Progenitor cell of endocrine pancreas (in vitro differentiated cells): Measurements from ENCODE around the gene DCAF15. TPM values are rescaled to one million over a fixed set of nuclear protein-coding genes. Genes with fewer than 3 reads are reported as not detected.

Experiments
- DNase-seq: peaks from one replicate; pipeline ENCODE4 v3.0.0; 2021; ENCODE audit warnings: low spot score; ENCODE audit not compliant: unreplicated experiment
- H3K27ac Mint-ChIP-seq: 2 replicates; pipeline ENCODE4 v1.8.0; 2021; ENCODE audit warnings: mild to moderate bottlenecking, moderate library complexity, mixed read lengths
- H3K27me3 Mint-ChIP-seq: 2 replicates; pipeline ENCODE4 v1.8.0; 2021; ENCODE audit warnings: mixed read lengths
- H3K36me3 Mint-ChIP-seq: 2 replicates; pipeline ENCODE4 v1.8.0; 2022; ENCODE audit warnings: mixed read lengths; ENCODE audit not compliant: insufficient read depth
- H3K4me1 Mint-ChIP-seq: 2 replicates; pipeline ENCODE4 v1.8.0; 2021; ENCODE audit warnings: low read depth, mixed read lengths
- H3K4me3 Mint-ChIP-seq: 2 replicates; pipeline ENCODE4 v1.8.0; 2021; ENCODE audit warnings: low read depth, mild to moderate bottlenecking, moderate library complexity, mixed read lengths
- H3K9me3 Mint-ChIP-seq: 2 replicates; pipeline ENCODE4 v1.8.0; 2021; ENCODE audit warnings: low read depth, mixed read lengths
- total RNA-seq: library from RNA; stranded (reverse); gene quantifications from 2 replicates; pipeline ENCODE4 v1.2.1, GENCODE V29; 2021
- TF ChIP-seq, protein P1 (sequence below): fragments of 200-600 bp; sonication (generic); IDR thresholded peaks from one replicate; pipeline ENCODE4 v1.5.0; 2021; ENCODE audit warnings: antibody characterized with exemption, mild to moderate bottlenecking; ENCODE audit not compliant: unreplicated experiment

The DCAF15 gene
- total RNA-seq, 1 donor from 2014 or later: 65.5 TPM

DNA sequence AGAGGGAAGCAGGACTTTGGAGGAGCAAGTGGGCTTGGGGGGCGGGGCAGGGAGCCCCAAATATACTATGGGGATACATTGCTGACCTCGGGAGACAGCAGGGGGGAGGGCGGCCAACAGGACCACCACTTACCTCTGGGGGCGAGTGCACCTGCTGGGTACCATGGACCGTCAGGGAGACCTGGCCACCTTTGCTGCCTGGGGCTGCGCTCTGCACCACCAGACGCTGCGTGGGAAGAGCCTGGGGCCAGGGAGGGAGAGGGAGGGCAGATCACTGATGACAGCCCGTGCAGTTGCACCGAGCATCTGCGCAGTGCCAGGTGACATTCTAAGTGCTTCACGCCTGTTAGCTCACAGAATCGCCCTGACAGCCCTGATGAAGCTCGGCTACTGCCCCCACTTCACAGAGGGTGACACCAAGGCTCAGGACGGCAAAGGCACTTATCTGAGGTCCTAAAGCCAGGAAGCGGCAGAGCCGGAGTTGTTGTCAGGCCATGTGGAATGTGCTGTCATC, 29.7 kb downstream of the DCAF15 start:
- no peak overlapping the region for H3K4me3 Mint-ChIP-seq
- no peaks in the 10 kb centered on the region for H3K9me3 Mint-ChIP-seq
- H3K27ac Mint-ChIP-seq: no peak overlapping the region
- DNase-seq: no peak
- TF ChIP-seq, protein P1, sequence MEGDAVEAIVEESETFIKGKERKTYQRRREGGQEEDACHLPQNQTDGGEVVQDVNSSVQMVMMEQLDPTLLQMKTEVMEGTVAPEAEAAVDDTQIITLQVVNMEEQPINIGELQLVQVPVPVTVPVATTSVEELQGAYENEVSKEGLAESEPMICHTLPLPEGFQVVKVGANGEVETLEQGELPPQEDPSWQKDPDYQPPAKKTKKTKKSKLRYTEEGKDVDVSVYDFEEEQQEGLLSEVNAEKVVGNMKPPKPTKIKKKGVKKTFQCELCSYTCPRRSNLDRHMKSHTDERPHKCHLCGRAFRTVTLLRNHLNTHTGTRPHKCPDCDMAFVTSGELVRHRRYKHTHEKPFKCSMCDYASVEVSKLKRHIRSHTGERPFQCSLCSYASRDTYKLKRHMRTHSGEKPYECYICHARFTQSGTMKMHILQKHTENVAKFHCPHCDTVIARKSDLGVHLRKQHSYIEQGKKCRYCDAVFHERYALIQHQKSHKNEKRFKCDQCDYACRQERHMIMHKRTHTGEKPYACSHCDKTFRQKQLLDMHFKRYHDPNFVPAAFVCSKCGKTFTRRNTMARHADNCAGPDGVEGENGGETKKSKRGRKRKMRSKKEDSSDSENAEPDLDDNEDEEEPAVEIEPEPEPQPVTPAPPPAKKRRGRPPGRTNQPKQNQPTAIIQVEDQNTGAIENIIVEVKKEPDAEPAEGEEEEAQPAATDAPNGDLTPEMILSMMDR: no peak
- no peaks in the 10 kb centered on the region for H3K36me3 Mint-ChIP-seq
- no peaks in the 10 kb centered on the region for H3K4me1 Mint-ChIP-seq
- H3K27me3 Mint-ChIP-seq: no peaks in the 10 kb centered on the region

DNA sequence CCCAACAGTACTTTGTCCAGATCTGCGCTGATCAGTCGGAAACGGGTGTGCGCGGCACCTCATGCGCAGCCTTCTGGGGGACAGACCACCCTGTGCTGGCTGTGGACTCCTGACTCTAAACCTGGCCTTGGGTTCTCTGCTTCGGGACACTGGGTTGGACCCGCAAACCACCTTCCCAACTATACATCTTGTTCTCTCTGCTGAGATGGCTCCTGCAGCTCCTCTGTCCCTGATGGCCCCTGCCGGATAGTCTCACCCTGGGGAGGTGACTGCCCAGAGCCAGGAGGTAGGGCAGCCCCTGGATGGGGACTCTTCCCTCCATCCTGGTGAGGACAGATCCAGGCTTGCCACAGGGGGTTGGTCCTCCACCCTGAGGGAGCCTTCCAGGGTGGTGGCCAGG, 30.5 kb downstream of the DCAF15 start:
- no peak overlapping the region for H3K4me3 Mint-ChIP-seq
- H3K4me1 Mint-ChIP-seq: no peaks in the 10 kb centered on the region
- TF ChIP-seq, protein P1: no peak
- peak overlapping the region; percentile 64 for H3K27ac Mint-ChIP-seq
- no peaks in the 10 kb centered on the region for H3K27me3 Mint-ChIP-seq
- H3K36me3 Mint-ChIP-seq: no peaks in the 10 kb centered on the region
- H3K9me3 Mint-ChIP-seq: no peaks in the 10 kb centered on the region
- no peak for DNase-seq

DNA sequence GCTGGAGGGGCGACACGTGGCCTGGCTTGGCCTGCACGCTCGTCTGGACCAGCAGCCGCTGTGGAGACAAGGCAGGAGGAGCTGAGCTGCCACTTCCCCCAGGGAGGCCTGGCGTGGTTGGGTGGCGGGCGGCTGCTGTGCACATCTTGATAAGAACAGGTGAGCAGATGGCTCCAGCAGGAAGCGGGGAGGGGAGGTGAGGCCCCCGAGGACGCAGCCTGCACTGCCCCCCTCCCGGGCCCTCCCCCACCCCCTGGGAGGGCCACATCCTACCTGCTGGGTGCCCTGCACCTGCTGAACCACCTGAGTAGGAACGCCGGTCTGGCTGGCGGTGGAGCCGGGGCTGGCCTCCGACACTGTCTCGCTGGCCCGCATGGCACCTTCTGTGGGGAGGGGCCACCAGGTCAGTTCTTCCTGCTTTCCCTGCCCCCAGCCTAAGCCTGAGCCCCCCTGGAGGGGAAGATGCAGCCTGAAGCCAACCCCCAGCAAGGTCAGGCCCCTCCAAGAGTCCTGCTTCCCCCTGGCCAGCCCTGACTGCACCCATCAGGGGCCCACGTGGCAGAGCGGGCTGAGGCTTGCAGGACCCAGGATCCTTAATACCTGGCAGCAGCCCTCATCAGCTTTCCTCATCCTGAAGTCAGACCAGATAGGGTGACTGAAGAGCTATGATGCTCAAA, 31.0 kb downstream of the DCAF15 start:
- Mint-ChIP-seq H3K36me3 (no peaks in the 10 kb centered on the region), H3K9me3 (no peaks in the 10 kb centered on the region), H3K4me3 (no peak overlapping the region), H3K4me1 (no peaks in the 10 kb centered on the region), H3K27ac (no peak overlapping the region), H3K27me3 (no peaks in the 10 kb centered on the region)
- TF ChIP-seq, protein P1: no peak
- no peak for DNase-seq

DNA sequence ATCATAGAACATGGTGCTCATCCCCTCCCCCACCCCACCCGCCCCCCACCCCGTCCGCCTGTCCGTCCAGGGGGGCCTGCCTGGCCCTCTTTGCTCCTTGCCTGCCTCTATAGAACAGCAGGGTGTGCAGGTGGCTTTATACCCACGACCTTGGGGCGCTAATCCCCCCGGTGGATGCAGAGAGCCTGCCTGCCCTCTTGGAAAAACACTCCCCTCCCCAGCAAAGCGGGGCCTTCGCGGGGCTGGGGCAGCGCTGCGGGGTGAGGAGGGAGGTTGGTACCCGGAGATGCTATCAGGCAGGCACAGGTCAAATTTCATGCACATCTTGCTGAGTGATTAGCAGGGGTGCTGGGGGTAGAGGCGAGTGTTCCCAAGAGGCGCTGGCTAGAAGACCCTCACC, 31.9 kb downstream of the DCAF15 start:
- H3K9me3 Mint-ChIP-seq: no peaks in the 10 kb centered on the region
- peaks cover 5% of the 10 kb centered on the region for H3K36me3 Mint-ChIP-seq
- no peak overlapping the region for H3K27ac Mint-ChIP-seq
- no peak overlapping the region for H3K4me3 Mint-ChIP-seq
- DNase-seq: no peak
- H3K4me1 Mint-ChIP-seq: peaks cover 4% of the 10 kb centered on the region
- no peaks in the 10 kb centered on the region for H3K27me3 Mint-ChIP-seq
- TF ChIP-seq, protein P1: no peak

DNA sequence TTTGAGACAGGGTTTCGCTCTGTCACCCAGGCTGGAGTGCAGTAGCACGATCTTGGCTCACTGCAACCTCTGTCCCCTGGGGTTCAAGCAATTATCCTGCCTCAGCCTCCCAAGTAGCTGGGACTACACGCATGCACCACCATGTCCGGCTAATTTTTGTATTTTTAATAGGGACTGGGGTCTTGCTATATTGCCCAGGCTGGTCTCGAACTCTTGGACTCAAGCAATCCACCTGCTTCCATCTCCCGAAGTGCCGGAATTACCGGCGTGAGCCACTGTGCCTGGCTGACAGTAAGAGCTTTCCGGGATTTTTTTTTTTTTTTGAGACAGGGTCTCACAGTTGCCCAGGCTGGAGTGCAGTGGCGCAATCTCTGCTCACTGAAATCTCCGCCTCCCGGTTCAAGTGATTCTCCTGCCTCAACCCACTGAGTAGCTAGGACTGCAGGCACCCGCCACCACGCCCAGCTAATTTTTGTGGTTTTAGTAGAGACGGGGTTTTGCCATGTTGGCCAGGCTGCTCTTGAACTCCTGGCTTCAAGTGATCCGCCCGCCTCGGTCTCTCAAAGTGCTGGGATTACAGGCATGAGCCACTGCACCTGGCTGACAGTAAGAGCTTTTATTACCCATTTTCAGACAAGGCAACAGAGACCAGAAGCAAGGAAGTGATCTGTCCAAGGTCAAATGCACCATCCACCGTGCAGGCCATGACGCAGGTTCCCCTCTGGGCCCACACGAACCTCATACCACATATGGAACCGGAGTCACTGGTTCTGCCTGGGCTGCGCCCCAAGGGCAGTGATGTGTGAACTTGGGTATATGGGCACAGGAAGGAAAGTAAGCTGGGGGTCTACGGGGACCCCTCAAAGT, 32.8 kb downstream of the DCAF15 start:
- TF ChIP-seq, protein P1: no peak
- Mint-ChIP-seq H3K27ac (no peak overlapping the region), H3K4me1 (peaks cover 6% of the 10 kb centered on the region), H3K4me3 (no peak overlapping the region), H3K27me3 (no peaks in the 10 kb centered on the region), H3K9me3 (no peaks in the 10 kb centered on the region), H3K36me3 (peaks cover 10% of the 10 kb centered on the region)
- DNase-seq: no peak
